IMR-90 (cell line): ENCODE measurements around the gene PDCL2. TPM values are rescaled to one million over a fixed set of nuclear protein-coding genes. Genes with fewer than 3 reads are reported as not detected.
"Not testable (repeated sequence)": the region's sequence is repeated elsewhere in the genome, so short reads cannot be mapped to it uniquely, and the experiment has no call there.

ENCODE experiments used
- ATAC-seq: fragments of 200-7000 bp; cut with Tn5 transposase; 2 replicates; pipeline ENCODE4 v1.9.1; 2020; ENCODE audit warnings: low read depth, mild to moderate bottlenecking, moderate library complexity
- BruUV-seq: library from RNA; stranded (reverse); fragments of 400-500 nt; replicated peaks from 2 replicates; lab custom pipeline; 2021; lab: Mats Ljungman, UMichigan
- CTCF ChIA-PET: fragments of 300-600 bp; formaldehyde crosslinking; extraction: SDS; loops from one replicate; lab custom pipeline; 2021; ENCODE audit warnings: antibody characterized with exemption; lab: Yijun Ruan, JAX
- POLR2A ChIA-PET: fragments of 300-600 bp; sonication (Branson Sonifier 250); formaldehyde crosslinking; loops from one replicate; lab custom pipeline; 2022; ENCODE audit warnings: antibody characterized with exemption; ENCODE audit not compliant: unreplicated experiment; lab: Charles Lee
- DNase-seq: peaks from one replicate; pipeline ENCODE4 v3.0.0; 2013
- H2AFZ ChIP-seq: replicated peaks from 2 replicates; pipeline ENCODE3; 2013; ENCODE audit warnings: low read length, mild to moderate bottlenecking; ENCODE audit not compliant: poor library complexity
- H2AK5ac ChIP-seq: 2 replicates; pipeline ENCODE4 v1.6.1; 2013; ENCODE audit warnings: low read depth, low read length, inconsistent platforms
- H2AK9ac ChIP-seq: replicated peaks from 2 replicates; pipeline ENCODE3; 2013; ENCODE audit warnings: mild to moderate bottlenecking, low read depth, low read length, moderate library complexity; ENCODE audit not compliant: poor library complexity
- H2BK120ac ChIP-seq: 2 replicates; pipeline ENCODE4 v1.6.1; 2013; ENCODE audit warnings: low read depth, low read length, inconsistent platforms
- H2BK15ac ChIP-seq: 3 replicates; pipeline ENCODE4 v1.6.1; 2013; ENCODE audit warnings: low read depth, low read length, inconsistent platforms
- H2BK20ac ChIP-seq: 2 replicates; pipeline ENCODE4 v1.6.1; 2013; ENCODE audit warnings: low read depth, mild to moderate bottlenecking, inconsistent platforms, low read length, moderate library complexity
- H2BK5ac ChIP-seq: 2 replicates; pipeline ENCODE4 v1.6.1; 2013; ENCODE audit warnings: mild to moderate bottlenecking, low read depth, low read length, inconsistent platforms; ENCODE audit not compliant: poor library complexity, severe bottlenecking
- H3K14ac ChIP-seq: replicated peaks from 2 replicates; pipeline ENCODE4 v1.6.1; 2013; ENCODE audit warnings: low read depth, low read length, inconsistent platforms
- H3K18ac ChIP-seq: 2 replicates; pipeline ENCODE4 v1.6.1; 2013; ENCODE audit warnings: low read depth, low read length, control low read depth
- H3K23ac ChIP-seq: 2 replicates; pipeline ENCODE4 v1.6.1; 2013; ENCODE audit warnings: low read depth, low read length, inconsistent platforms
- H3K27ac ChIP-seq: 2 replicates; pipeline ENCODE4 v1.5.1; 2013; ENCODE audit warnings: mild to moderate bottlenecking, control low read depth, low read length; ENCODE audit not compliant: insufficient read depth
- H3K27me3 ChIP-seq: 2 replicates; pipeline ENCODE4 v1.6.1; 2013; ENCODE audit warnings: low read length; ENCODE audit not compliant: control insufficient read depth, insufficient read depth
- H3K36me3 ChIP-seq: 2 replicates; pipeline ENCODE4 v1.6.1; 2013; ENCODE audit warnings: low read length, mixed read lengths; ENCODE audit not compliant: control insufficient read depth, insufficient read depth
- H3K4ac ChIP-seq: 2 replicates; pipeline ENCODE4 v1.6.1; 2013; ENCODE audit warnings: low read depth, low read length, inconsistent platforms
- H3K4me1 ChIP-seq: 2 replicates; pipeline ENCODE4 v1.6.1; 2013; ENCODE audit warnings: low read length, mixed read lengths; ENCODE audit not compliant: control insufficient read depth, insufficient read depth
- H3K4me2 ChIP-seq: 2 replicates; pipeline ENCODE4 v1.6.1; 2013; ENCODE audit warnings: low read depth, mild to moderate bottlenecking, control low read depth, low read length, moderate library complexity
- H3K4me3 ChIP-seq: 2 replicates; pipeline ENCODE4 v1.5.1; 2013; ENCODE audit warnings: low read depth, mild to moderate bottlenecking, control low read depth, low read length, moderate library complexity; ENCODE audit not compliant: insufficient read depth
- H3K56ac ChIP-seq: 2 replicates; pipeline ENCODE4 v1.6.1; 2013; ENCODE audit warnings: low read length, inconsistent platforms; ENCODE audit not compliant: insufficient read depth; ENCODE audit errors: extremely low read depth
- H3K79me1 ChIP-seq, 2 experiments: 2 replicates each; pipeline ENCODE4 v1.6.1; 2013; ENCODE audit warnings: low read length in 2 of 2, inconsistent platforms in 1 of 2, low read depth in 1 of 2
- H3K9ac ChIP-seq: 2 replicates; pipeline ENCODE4 v1.6.1; 2013; ENCODE audit warnings: low read depth, low read length, control low read depth
- H3K9me1 ChIP-seq: 2 replicates; pipeline ENCODE4 v1.6.1; 2013; ENCODE audit warnings: low read length, inconsistent platforms; ENCODE audit not compliant: insufficient read depth
- H3K9me3 ChIP-seq: 2 replicates; pipeline ENCODE4 v1.6.1; 2013; ENCODE audit warnings: low read length; ENCODE audit not compliant: control insufficient read depth, insufficient read depth
- H4K20me1 ChIP-seq: 2 replicates; pipeline ENCODE4 v1.6.1; 2013; ENCODE audit warnings: low read length, inconsistent platforms; ENCODE audit not compliant: insufficient read depth
- H4K5ac ChIP-seq: 2 replicates; pipeline ENCODE4 v1.6.1; 2013; ENCODE audit warnings: mild to moderate bottlenecking, low read depth, low read length, control low read depth
- H4K8ac ChIP-seq, 2 experiments: 2 replicates each; pipeline ENCODE4 v1.6.1; 2013; ENCODE audit warnings: low read depth in 2 of 2, low read length in 2 of 2, control low read depth in 1 of 2, inconsistent platforms in 1 of 2
- H4K91ac ChIP-seq: 2 replicates; pipeline ENCODE4 v1.6.1; 2013; ENCODE audit warnings: low read depth, low read length, inconsistent platforms; ENCODE audit not compliant: insufficient read depth
- WGBS, 2 experiments: methylation state at CpG; one replicate each; pipeline versions ENCODE4 v1.1.5 to v1.1.7; 2013; ENCODE audit warnings: missing lambda C conversion rate in 2 of 2; ENCODE audit not compliant: insufficient read length in 1 of 2; ENCODE audit errors: extremely low coverage in 2 of 2; 5-methylcytosine and 5-hydroxymethylcytosine counted together
- dilution Hi-C: fragments of 300-500 bp; cut with HindIII; formaldehyde crosslinking; loops from one replicate; pipeline ENCODE4 v1.14.3; 2018; ENCODE audit warnings: low sequenced_read_pairs; ENCODE audit not compliant: unreplicated experiment
- in situ Hi-C: fragments of 300-500 bp; cut with MboI; formaldehyde crosslinking; loops from 3 replicates; pipeline ENCODE4 v1.14.3; 2019; ENCODE audit warnings: low sequenced_read_pairs, inconsistent platforms, mixed read lengths
- intact Hi-C: fragments of 100-400 bp; cut with micrococcal nuclease; formaldehyde crosslinking; loops from 2 replicates; pipeline ENCODE4 v1.10.0; 2022
- polyA plus RNA-seq, 3 experiments: library from polyadenylated mRNA; depleted of rRNA; stranded (reverse); fragments of >200 nt; gene quantifications; 2 replicates each; pipeline ENCODE4 v1.2.3, GENCODE V29; 2012; ENCODE audit warnings: low replicate concordance in 1 of 3
- total RNA-seq: library from RNA; depleted of rRNA; stranded (reverse); fragments of >200 nt; gene quantifications from 2 replicates; pipeline ENCODE4 v1.2.3, GENCODE V29; 2012

PDCL2 gene
- total and polyA plus RNA-seq, 2 of the 4 experiments (the other 2 are of a cell fraction) = not detected

DNA sequence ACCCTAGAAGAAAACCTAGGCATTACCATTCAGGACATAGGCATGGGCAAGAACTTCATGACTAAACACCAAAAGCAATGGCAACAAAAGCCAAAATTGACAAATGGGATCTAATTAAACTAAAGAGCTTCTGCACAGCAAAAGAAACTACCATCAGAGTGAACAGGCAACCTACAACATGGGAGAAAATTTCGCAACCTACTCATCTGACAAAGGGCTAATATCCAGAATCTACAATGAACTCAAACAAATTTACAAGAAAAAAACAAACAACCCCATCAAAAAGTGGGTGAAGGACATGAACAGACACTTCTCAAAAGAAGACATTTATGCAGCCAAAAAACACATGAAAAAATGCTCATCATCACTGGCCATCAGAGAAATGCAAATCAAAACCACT, 32.0 kb upstream of the PDCL2 start:
- H2AK5ac ChIP-seq, H3K79me1 ChIP-seq, H2BK5ac ChIP-seq, H2BK15ac ChIP-seq, dilution Hi-C loops, H3K18ac ChIP-seq, H3K56ac ChIP-seq, H2BK120ac ChIP-seq, intact Hi-C loops, H3K27me3 ChIP-seq, CTCF ChIA-PET, H2BK20ac ChIP-seq, H4K5ac ChIP-seq, H3K14ac ChIP-seq, H4K20me1 ChIP-seq, in situ Hi-C loops, H3K23ac ChIP-seq, H3K4me1 ChIP-seq, H3K27ac ChIP-seq, H4K91ac ChIP-seq, DNase-seq, H3K9ac ChIP-seq, BruUV-seq, H3K4ac ChIP-seq, H2AK9ac ChIP-seq, H3K9me3 ChIP-seq, H2AFZ ChIP-seq, POLR2A ChIA-PET, ATAC-seq, H4K8ac ChIP-seq, H3K36me3 ChIP-seq, H3K9me1 ChIP-seq, H3K4me3 ChIP-seq, H3K4me2 ChIP-seq: not testable (repeated sequence)
- no CpG with 5 or more reads among the region's 1 CpG for WGBS, 2 experiments
